Neural crest cell (in vitro differentiated cells): ENCODE measurements around the gene CD6. TPM values are rescaled to one million over a fixed set of nuclear protein-coding genes. Genes with fewer than 3 reads are reported as not detected.

ENCODE experiments used
- DNase-seq: peaks from one replicate; pipeline ENCODE4 v3.0.0; 2021; ENCODE audit warnings: low read depth, mixed read lengths, low spot score
- H3K27ac Mint-ChIP-seq: one replicate; pipeline ENCODE4 v1.8.0; 2021; ENCODE audit warnings: mild to moderate bottlenecking, mixed read lengths; ENCODE audit not compliant: unreplicated experiment
- H3K27me3 Mint-ChIP-seq: 2 replicates; pipeline ENCODE4 v1.8.0; 2021; ENCODE audit warnings: low read depth, mild to moderate bottlenecking, mixed read lengths
- H3K36me3 Mint-ChIP-seq: 2 replicates; pipeline ENCODE4 v1.8.0; 2021; ENCODE audit warnings: low read depth, mild to moderate bottlenecking, mixed read lengths
- H3K4me1 Mint-ChIP-seq: 2 replicates; pipeline ENCODE4 v1.8.0; 2021; ENCODE audit warnings: mixed read lengths
- H3K4me3 Mint-ChIP-seq: one replicate; pipeline ENCODE4 v1.8.0; 2021; ENCODE audit warnings: mild to moderate bottlenecking, mixed read lengths
- H3K9me3 Mint-ChIP-seq: 2 replicates; pipeline ENCODE4 v1.8.0; 2021; ENCODE audit warnings: mixed read lengths
- CTCF ChIP-seq: fragments of 200-600 bp; sonication (generic); conservative IDR thresholded peaks from 2 replicates; pipeline ENCODE4 v1.5.0; 2021; ENCODE audit warnings: antibody characterized with exemption, mild to moderate bottlenecking
- total RNA-seq: library from RNA; stranded (reverse); gene quantifications from 2 replicates; pipeline ENCODE4 v1.2.1, GENCODE V29; 2021

Gene CD6
- total RNA-seq, 1 donor from 2014 or later: 0.30 TPM

- TF ChIP-seq CTCF: no peak
- Mint-ChIP-seq H3K9me3 (no peaks in the 10 kb centered on the region), H3K4me1 (peaks cover 28% of the 10 kb centered on the region), H3K36me3 (no peaks in the 10 kb centered on the region), H3K27me3 (peaks cover 29% of the 10 kb centered on the region), H3K4me3 (no peak overlapping the region), H3K27ac (peak overlapping the region; percentile 78)
- DNase-seq: no peak
Observed at GRCh38 chr11:61027141-61027840, 55.8 kb downstream of the CD6 start.

- no peak for DNase-seq
- H3K4me3 Mint-ChIP-seq: no peak overlapping the region
- H3K9me3 Mint-ChIP-seq: no peaks in the 10 kb centered on the region
- H3K27me3 Mint-ChIP-seq: peaks cover 22% of the 10 kb centered on the region
- no peaks in the 10 kb centered on the region for H3K36me3 Mint-ChIP-seq
- no peak for TF ChIP-seq CTCF
- H3K4me1 Mint-ChIP-seq: peaks cover 23% of the 10 kb centered on the region
- peak overlapping the region; percentile 61 for H3K27ac Mint-ChIP-seq
Observed at GRCh38 chr11:61028135-61028729, 56.8 kb downstream of the CD6 start.

GRCh38 chr11:61032824-61033223 is 61.3 kb downstream of the CD6 start:
- Mint-ChIP-seq H3K9me3 (no peaks in the 10 kb centered on the region), H3K27me3 (peaks cover 6% of the 10 kb centered on the region), H3K4me1 (peaks cover 13% of the 10 kb centered on the region), H3K4me3 (no peak overlapping the region), H3K36me3 (no peaks in the 10 kb centered on the region), H3K27ac (no peak overlapping the region)
- TF ChIP-seq CTCF: no peak
- no peak for DNase-seq

GRCh38 chr11:61033417-61033816 is 61.9 kb downstream of the CD6 start:
- DNase-seq: no peak
- Mint-ChIP-seq H3K4me3 (no peak overlapping the region), H3K36me3 (no peaks in the 10 kb centered on the region), H3K27me3 (peaks cover under 1% of the 10 kb centered on the region), H3K27ac (no peak overlapping the region), H3K4me1 (peaks cover 7% of the 10 kb centered on the region), H3K9me3 (no peaks in the 10 kb centered on the region)
- no peak for TF ChIP-seq CTCF

GRCh38 chr11:61034111-61034510 is 62.6 kb downstream of the CD6 start:
- Mint-ChIP-seq H3K36me3 (no peaks in the 10 kb centered on the region), H3K4me3 (no peak overlapping the region), H3K9me3 (no peaks in the 10 kb centered on the region), H3K27ac (no peak overlapping the region), H3K4me1 (peaks cover 7% of the 10 kb centered on the region), H3K27me3 (no peaks in the 10 kb centered on the region)
- no peak for TF ChIP-seq CTCF
- no peak for DNase-seq
